ENCODE measurements around the gene ZNF324. TPM values are rescaled to one million over a fixed set of nuclear protein-coding genes. Genes with fewer than 3 reads are reported as not detected.

Gene ZNF324
- total RNA-seq, 6 experiments from 2014 or later: 5.6 to 7.5 (median 6.8) TPM

- Mint-ChIP-seq H3K36me3 (ENCODE audit: low read depth) (peaks cover 5% of the 10 kb centered on the region), H3K9me3 (no peaks in the 10 kb centered on the region), H3K4me3 (no peak overlapping the region), H3K4me1 (ENCODE audit: low read depth) (peaks cover 18% of the 10 kb centered on the region), H3K27ac (peak overlapping the region; percentile 59; the same call in 1 of the 2 replicates), H3K27me3 (ENCODE audit: insufficient read depth) (peaks cover 8% of the 10 kb centered on the region)
- no peak for DNase-seq
- TF ChIP-seq CTCF (IDR thresholded peaks at IDR 0.05): no peak
Measured at GRCh38 chr19:58515259-58515658, 48.4 kb downstream of the ZNF324 start.

- Mint-ChIP-seq H3K27me3 (ENCODE audit: insufficient read depth) (peaks cover 6% of the 10 kb centered on the region), H3K4me1 (ENCODE audit: low read depth) (peaks cover 23% of the 10 kb centered on the region), H3K9me3 (no peaks in the 10 kb centered on the region), H3K27ac (no peak overlapping the region), H3K36me3 (ENCODE audit: low read depth) (peaks cover 5% of the 10 kb centered on the region), H3K4me3 (no peak overlapping the region)
- no peak for DNase-seq
- no peak for TF ChIP-seq CTCF (IDR thresholded peaks at IDR 0.05)
Measured at GRCh38 chr19:58516246-58516836, 49.5 kb downstream of the ZNF324 start.

GRCh38 chr19:58516964-58517833 is 50.3 kb downstream of the ZNF324 start:
- TF ChIP-seq CTCF (IDR thresholded peaks at IDR 0.05): peak; percentile 59; the same call in 1 of the 2 replicates
- no peak for DNase-seq
- Mint-ChIP-seq H3K4me1 (ENCODE audit: low read depth) (peaks cover 26% of the 10 kb centered on the region), H3K27me3 (ENCODE audit: insufficient read depth) (peaks cover 4% of the 10 kb centered on the region), H3K4me3 (no peak overlapping the region), H3K36me3 (ENCODE audit: low read depth) (peaks cover 5% of the 10 kb centered on the region), H3K27ac (no peak overlapping the region), H3K9me3 (no peaks in the 10 kb centered on the region)

GRCh38 chr19:58518256-58519086 is 51.6 kb downstream of the ZNF324 start:
- TF ChIP-seq CTCF (IDR thresholded peaks at IDR 0.05): no peak
- Mint-ChIP-seq H3K27ac (peak overlapping the region; percentile 96), H3K4me3 (peak overlapping the region; percentile 95), H3K9me3 (no peaks in the 10 kb centered on the region), H3K27me3 (ENCODE audit: insufficient read depth) (peaks cover 4% of the 10 kb centered on the region), H3K36me3 (ENCODE audit: low read depth) (peaks cover 5% of the 10 kb centered on the region), H3K4me1 (ENCODE audit: low read depth) (peaks cover 26% of the 10 kb centered on the region)
- no peak for DNase-seq

GRCh38 chr19:58519087-58519354 is 52.1 kb downstream of the ZNF324 start:
- DNase-seq: peak; percentile 60
- Mint-ChIP-seq H3K36me3 (ENCODE audit: low read depth) (peaks cover 5% of the 10 kb centered on the region), H3K27me3 (ENCODE audit: insufficient read depth) (peaks cover 4% of the 10 kb centered on the region), H3K27ac (peak overlapping the region; percentile 96), H3K4me3 (peak overlapping the region; percentile 95), H3K4me1 (ENCODE audit: low read depth) (peaks cover 26% of the 10 kb centered on the region), H3K9me3 (no peaks in the 10 kb centered on the region)
- peak; percentile 54; the same call in 1 of the 2 replicates for TF ChIP-seq CTCF (IDR thresholded peaks at IDR 0.05)
